ENCODE measurements around the gene TACSTD2. TPM values are rescaled to one million over a fixed set of nuclear protein-coding genes. Genes with fewer than 3 reads are reported as not detected.

TACSTD2 gene
- polyA plus RNA-seq, 1 donor (not counting 4 experiments of a cell fraction or from before 2014, with no cell fraction given) = 382 TPM

DNA sequence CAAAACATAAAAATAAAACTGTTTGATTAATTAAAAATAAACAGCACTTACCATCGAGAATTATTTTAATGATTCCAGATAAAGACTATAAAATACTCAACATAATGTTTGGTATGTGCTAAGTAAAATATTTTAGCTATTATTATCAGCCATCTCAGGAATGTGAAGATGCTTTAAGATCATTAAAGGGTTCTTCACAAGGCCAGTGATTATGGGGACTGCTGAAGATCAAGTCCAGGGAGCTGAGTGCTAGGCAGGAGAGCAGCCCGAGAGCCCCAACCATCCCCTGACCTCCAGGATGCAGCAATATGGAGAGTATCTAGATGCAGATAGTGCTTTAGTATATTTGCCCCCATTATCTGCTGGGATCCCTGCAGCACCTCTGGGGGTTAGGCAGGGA lies 4.6 kb upstream of the TACSTD2 start:
- H3K4me3 ChIP-seq (ENCODE audit: control insufficient read depth in 2 of 3, extremely low read depth in 1 of 3, insufficient read depth in 2 of 3, low read depth in 1 of 3, low read length in 3 of 3) = no peak overlapping the region
- H2AFZ ChIP-seq (ENCODE audit: control insufficient read depth, low read length) = no peak overlapping the region
- no peaks in the 10 kb centered on the region for H3K27me3 ChIP-seq (ENCODE audit: control insufficient read depth, extremely low read depth, insufficient read depth, low read length)
- no peak for DNase-seq (ENCODE audit: low read depth, low spot score)
- H3K4me2 ChIP-seq (ENCODE audit: control insufficient read depth, extremely low read depth, insufficient read depth, low read depth, low read length) = no peak overlapping the region
- no peak for FAIRE-seq
- dilution Hi-C loops (cut with MboI; ENCODE audit: extremely low pct_ligation_motif_present, low sequenced_read_pairs) = no loop called here
- H3K9ac ChIP-seq (ENCODE audit: control insufficient read depth, extremely low read depth, insufficient read depth, low read length) = no peak overlapping the region
- H3K9me1 ChIP-seq (ENCODE audit: control insufficient read depth, extremely low read depth, insufficient read depth, low read length) = no peaks in the 10 kb centered on the region
- H3K4me1 ChIP-seq (ENCODE audit: control insufficient read depth, extremely low read depth, insufficient read depth, low read length) = peaks cover 48% of the 10 kb centered on the region
- H3K36me3 ChIP-seq (ENCODE audit: control insufficient read depth in 2 of 2, extremely low read depth in 1 of 2, insufficient read depth in 2 of 2, low read length in 2 of 2) = no peaks in the 10 kb centered on the region
- H3K79me2 ChIP-seq (ENCODE audit: control insufficient read depth, insufficient read depth, low read length) = peaks cover 39% of the 10 kb centered on the region
- H3K27ac ChIP-seq (ENCODE audit: control insufficient read depth, insufficient read depth, low read length) = no peak overlapping the region
- H4K20me1 ChIP-seq (ENCODE audit: control insufficient read depth, extremely low read depth, insufficient read depth, low read length) = no peaks in the 10 kb centered on the region
- H3K9me3 ChIP-seq (ENCODE audit: control insufficient read depth, low read depth, low read length) = no peaks in the 10 kb centered on the region
- TF ChIP-seq, protein P1, sequence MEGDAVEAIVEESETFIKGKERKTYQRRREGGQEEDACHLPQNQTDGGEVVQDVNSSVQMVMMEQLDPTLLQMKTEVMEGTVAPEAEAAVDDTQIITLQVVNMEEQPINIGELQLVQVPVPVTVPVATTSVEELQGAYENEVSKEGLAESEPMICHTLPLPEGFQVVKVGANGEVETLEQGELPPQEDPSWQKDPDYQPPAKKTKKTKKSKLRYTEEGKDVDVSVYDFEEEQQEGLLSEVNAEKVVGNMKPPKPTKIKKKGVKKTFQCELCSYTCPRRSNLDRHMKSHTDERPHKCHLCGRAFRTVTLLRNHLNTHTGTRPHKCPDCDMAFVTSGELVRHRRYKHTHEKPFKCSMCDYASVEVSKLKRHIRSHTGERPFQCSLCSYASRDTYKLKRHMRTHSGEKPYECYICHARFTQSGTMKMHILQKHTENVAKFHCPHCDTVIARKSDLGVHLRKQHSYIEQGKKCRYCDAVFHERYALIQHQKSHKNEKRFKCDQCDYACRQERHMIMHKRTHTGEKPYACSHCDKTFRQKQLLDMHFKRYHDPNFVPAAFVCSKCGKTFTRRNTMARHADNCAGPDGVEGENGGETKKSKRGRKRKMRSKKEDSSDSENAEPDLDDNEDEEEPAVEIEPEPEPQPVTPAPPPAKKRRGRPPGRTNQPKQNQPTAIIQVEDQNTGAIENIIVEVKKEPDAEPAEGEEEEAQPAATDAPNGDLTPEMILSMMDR (optimal IDR thresholded peaks at IDR 0.05 in 1 of 3, IDR thresholded peaks at IDR 0.05 in 1 of 3, conservative IDR thresholded peaks at IDR 0.05 in 1 of 3; ENCODE audit: extremely low read depth in 1 of 3, insufficient read depth in 2 of 3, low read length in 3 of 3) = no peak
- TF ChIP-seq EZH2 (IDR thresholded peaks at IDR 0.05; ENCODE audit: low read length) = no peak

DNA sequence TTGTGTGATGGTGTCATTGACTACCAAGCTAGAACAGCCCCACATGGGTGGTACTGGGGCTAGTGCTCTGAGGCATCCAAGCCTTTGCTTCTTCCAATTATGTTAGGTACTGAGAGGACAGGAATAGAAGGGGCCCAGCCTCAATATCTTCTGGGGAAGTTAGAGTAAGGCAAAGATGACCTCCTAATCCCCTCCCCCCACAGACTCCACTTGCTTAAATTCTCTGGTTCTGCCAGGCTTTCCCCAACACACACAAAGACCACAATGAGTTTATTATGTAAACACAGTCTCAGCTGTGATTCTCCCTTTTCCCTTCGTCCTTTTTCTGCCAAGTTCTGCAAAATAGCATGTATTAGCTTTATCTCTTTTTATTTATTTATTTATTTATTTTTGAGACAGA lies 3.1 kb upstream of the TACSTD2 start:
- no peak overlapping the region for H3K4me2 ChIP-seq (ENCODE audit: control insufficient read depth, extremely low read depth, insufficient read depth, low read depth, low read length)
- TF ChIP-seq, protein P1 (optimal IDR thresholded peaks at IDR 0.05 in 1 of 3, IDR thresholded peaks at IDR 0.05 in 1 of 3, conservative IDR thresholded peaks at IDR 0.05 in 1 of 3; ENCODE audit: extremely low read depth in 1 of 3, insufficient read depth in 2 of 3, low read length in 3 of 3) = no peak
- no peak for TF ChIP-seq EZH2 (IDR thresholded peaks at IDR 0.05; ENCODE audit: low read length)
- no peak for FAIRE-seq
- peaks cover 45% of the 10 kb centered on the region for H3K79me2 ChIP-seq (ENCODE audit: control insufficient read depth, insufficient read depth, low read length)
- no peak for DNase-seq (ENCODE audit: low read depth, low spot score)
- peaks cover 35% of the 10 kb centered on the region for H3K4me1 ChIP-seq (ENCODE audit: control insufficient read depth, extremely low read depth, insufficient read depth, low read length)
- dilution Hi-C loops (cut with MboI; ENCODE audit: extremely low pct_ligation_motif_present, low sequenced_read_pairs) = no loop called here
- H3K9me1 ChIP-seq (ENCODE audit: control insufficient read depth, extremely low read depth, insufficient read depth, low read length) = no peaks in the 10 kb centered on the region
- H2AFZ ChIP-seq (ENCODE audit: control insufficient read depth, low read length) = no peak overlapping the region
- H3K4me3 ChIP-seq (ENCODE audit: control insufficient read depth in 2 of 3, extremely low read depth in 1 of 3, insufficient read depth in 2 of 3, low read depth in 1 of 3, low read length in 3 of 3) = no peak overlapping the region
- no peaks in the 10 kb centered on the region for H3K27me3 ChIP-seq (ENCODE audit: control insufficient read depth, extremely low read depth, insufficient read depth, low read length)
- no peaks in the 10 kb centered on the region for H3K36me3 ChIP-seq (ENCODE audit: control insufficient read depth in 2 of 2, extremely low read depth in 1 of 2, insufficient read depth in 2 of 2, low read length in 2 of 2)
- H3K27ac ChIP-seq (ENCODE audit: control insufficient read depth, insufficient read depth, low read length) = no peak overlapping the region
- H3K9me3 ChIP-seq (ENCODE audit: control insufficient read depth, low read depth, low read length) = no peaks in the 10 kb centered on the region
- no peak overlapping the region for H3K9ac ChIP-seq (ENCODE audit: control insufficient read depth, extremely low read depth, insufficient read depth, low read length)
- H4K20me1 ChIP-seq (ENCODE audit: control insufficient read depth, extremely low read depth, insufficient read depth, low read length) = no peaks in the 10 kb centered on the region

Measured in keratinocyte (primary cell).